AG04449 (cell line): Measurements from ENCODE around the gene CCDC85C.
A peak's percentile ranks its signal among the peaks of the same experiment; 100 is the strongest.

ENCODE experiments used
- CTCF ChIA-PET: fragments of 350-600 bp; formaldehyde crosslinking; extraction: SDS; loops from one replicate; lab custom pipeline; 2021; ENCODE audit warnings: antibody characterized with exemption; lab: Yijun Ruan, JAX
- POLR2A ChIA-PET: fragments of 400-600, 350-600 bp; formaldehyde crosslinking; extraction: SDS; loops from one replicate; lab custom pipeline; 2020; ENCODE audit warnings: antibody characterized with exemption, inconsistent platforms; lab: Yijun Ruan, JAX
- DNase-seq: peaks from one replicate; pipeline ENCODE4 v3.0.0-alpha.2; 2010; ENCODE audit warnings: low read depth, low spot score
- H3K4me3 ChIP-seq: 2 replicates; pipeline ENCODE4 v1.5.1; 2011; ENCODE audit warnings: low read depth, mild to moderate bottlenecking, control low read depth, low read length
- CTCF ChIP-seq: IDR thresholded peaks from one replicate; pipeline ENCODE4 v1.5.1; 2011; ENCODE audit warnings: mild to moderate bottlenecking, moderate library complexity, low read length, control low read depth, inconsistent platforms; ENCODE audit not compliant: insufficient read depth; ENCODE audit errors: missing control alignments

The CCDC85C gene

GRCh38 chr14:99525699-99526080 lies 78.3 kb downstream of the CCDC85C start:
- DNase-seq = no peak
- ChIA-PET CTCF (interaction anchor here (0.8 to 9.2 kb wide), 10 partner anchors 8 to 113 kb away, joined by 3 to 174 read pairs (median 4); no protein-coding TSS in a partner anchor), POLR2A (no interaction called here)
- no peak for TF ChIP-seq CTCF
- H3K4me3 ChIP-seq = no peak overlapping the region

GRCh38 chr14:99524804-99525698 lies 79.0 kb downstream of the CCDC85C start:
- CTCF ChIA-PET = interaction anchor here (0.6 to 9.2 kb wide), 27 partner anchors 9 to 363 kb away, joined by 3 to 174 read pairs (median 4); no protein-coding TSS in a partner anchor
- no peak overlapping the region for H3K4me3 ChIP-seq
- TF ChIP-seq CTCF = peak; percentile 62
- DNase-seq = no peak
- POLR2A ChIA-PET = interaction anchor here (0.9 to 1.1 kb wide), 2 partner anchors 80 to 98 kb away, joined by 3 to 4 read pairs; no protein-coding TSS in a partner anchor

GRCh38 chr14:99524091-99524661 lies 79.8 kb downstream of the CCDC85C start:
- no peak for TF ChIP-seq CTCF

DNA sequence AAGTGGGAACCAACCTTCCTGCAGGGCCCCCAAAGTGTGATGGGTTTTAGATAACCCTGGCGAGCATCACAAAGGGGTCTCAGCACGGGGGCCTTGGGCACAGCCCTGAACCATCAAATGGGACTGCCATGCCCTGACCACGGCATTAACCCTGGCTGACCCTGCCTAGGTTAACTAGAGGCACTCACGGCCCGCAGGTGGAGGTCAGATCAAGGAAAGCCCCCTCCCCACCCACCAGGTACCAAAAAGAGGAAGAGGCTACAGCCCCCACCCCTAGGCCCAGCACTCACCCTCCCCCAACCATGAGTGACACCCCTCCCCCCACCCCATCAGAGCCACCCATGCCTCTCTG lies 80.3 kb downstream of the CCDC85C start:
- POLR2A ChIA-PET = interaction anchor here (0.5 kb wide), 1 partner anchor 569 kb away, joined by 3 read pairs; no protein-coding TSS in a partner anchor
- CTCF ChIA-PET = interaction anchor here (0.6 to 9.2 kb wide), 15 partner anchors 8 to 355 kb away, joined by 3 to 174 read pairs (median 6); no protein-coding TSS in a partner anchor

More at GRCh38 chr14:99524091-99524661, 79.8 kb downstream of the CCDC85C start:
- ChIA-PET CTCF (interaction anchor here (0.6 to 9.2 kb wide), 31 partner anchors 8 to 364 kb away, joined by 3 to 174 read pairs (median 4); no protein-coding TSS in a partner anchor), POLR2A (interaction anchor here (0.9 to 1.1 kb wide), 2 partner anchors 81 to 99 kb away, joined by 3 to 4 read pairs; no protein-coding TSS in a partner anchor)
- no peak overlapping the region for H3K4me3 ChIP-seq
- no peak for DNase-seq

GRCh38 chr14:99522934-99523703 lies 80.9 kb downstream of the CCDC85C start:
- no peak for TF ChIP-seq CTCF
- no peak overlapping the region for H3K4me3 ChIP-seq
- ChIA-PET CTCF (interaction anchor here (0.6 to 9.2 kb wide), 18 partner anchors 10 to 355 kb away, joined by 3 to 174 read pairs (median 5); no protein-coding TSS in a partner anchor), POLR2A (interaction anchor here (0.5 kb wide), 1 partner anchor 569 kb away, joined by 3 read pairs; no protein-coding TSS in a partner anchor)
- DNase-seq = no peak

More for the DNA sequence above, 80.3 kb downstream of the CCDC85C start:
- no peak for DNase-seq
- no peak overlapping the region for H3K4me3 ChIP-seq
- TF ChIP-seq CTCF = no peak
